GM21529 (cell line): ENCODE data around the gene NADK.

Experiments
- ATAC-seq: cut with Tn5 transposase; IDR thresholded peaks from one replicate; pipeline ENCODE4 v1.9.1; 2021; ENCODE audit not compliant: unreplicated experiment

NADK gene

DNA sequence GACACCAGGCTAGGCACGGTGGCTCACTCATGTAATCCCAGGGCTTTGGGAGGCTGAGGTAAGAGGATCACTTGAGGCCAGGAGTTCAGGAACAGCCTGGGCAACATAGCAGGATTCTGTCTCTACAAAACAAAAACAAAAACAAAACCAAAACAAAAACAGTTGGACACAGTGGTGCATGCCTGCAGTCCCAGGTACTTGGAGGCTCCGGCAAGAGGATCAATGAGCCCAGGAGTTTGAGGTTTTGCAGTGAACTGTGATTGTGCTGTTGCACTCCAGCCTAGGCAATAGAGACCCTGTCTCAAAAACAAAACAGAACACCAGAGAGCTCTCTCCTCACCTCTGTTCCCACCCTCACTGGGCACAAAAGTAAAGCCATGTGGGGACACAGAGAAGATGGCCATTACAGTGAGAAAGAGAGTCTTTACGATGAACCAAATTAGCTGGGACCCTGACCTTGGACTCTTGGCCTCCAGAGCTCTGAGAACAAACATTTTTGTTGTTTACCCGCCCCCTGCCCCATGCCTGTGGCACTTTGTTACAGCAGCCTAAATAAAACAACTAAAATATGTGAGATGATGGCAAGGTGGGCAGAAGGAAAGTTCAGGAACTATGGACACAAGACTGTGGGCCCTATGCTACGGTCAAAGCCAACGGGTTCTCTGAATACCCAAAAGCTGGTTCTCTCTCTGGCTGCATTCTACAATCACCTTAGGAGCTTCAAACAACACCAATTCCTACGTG lies 9.8 kb downstream of the NADK start:
- no peak for ATAC-seq

DNA sequence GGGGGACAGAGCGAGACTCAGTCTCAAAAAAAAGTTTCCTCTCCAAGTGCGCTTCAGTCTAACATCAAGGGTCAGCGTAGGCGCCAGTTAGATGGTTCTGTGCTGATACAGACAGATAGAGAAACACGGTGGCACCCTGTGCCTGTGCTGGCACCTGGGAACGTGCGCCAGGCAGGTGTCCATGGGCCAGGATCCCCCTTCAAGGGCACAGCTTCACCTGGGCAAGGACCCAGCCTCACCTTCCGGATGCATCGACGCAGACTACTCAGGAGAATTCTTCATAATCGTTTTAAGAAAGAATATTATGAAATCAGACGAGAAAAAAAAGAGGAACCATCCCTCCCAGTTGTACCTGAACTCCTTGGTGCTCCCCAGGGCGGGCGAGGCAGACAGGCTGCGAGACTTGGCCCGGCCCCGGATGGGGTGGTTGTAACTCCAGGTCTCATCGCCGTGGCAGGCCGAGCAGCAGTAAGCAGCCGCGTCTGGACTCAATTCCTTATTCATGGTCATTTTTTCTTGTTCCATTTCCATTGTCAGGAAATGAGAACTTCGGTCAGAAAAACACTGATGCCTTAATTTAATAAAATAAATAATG lies 13.3 kb downstream of the NADK start:
- no peak for ATAC-seq

DNA sequence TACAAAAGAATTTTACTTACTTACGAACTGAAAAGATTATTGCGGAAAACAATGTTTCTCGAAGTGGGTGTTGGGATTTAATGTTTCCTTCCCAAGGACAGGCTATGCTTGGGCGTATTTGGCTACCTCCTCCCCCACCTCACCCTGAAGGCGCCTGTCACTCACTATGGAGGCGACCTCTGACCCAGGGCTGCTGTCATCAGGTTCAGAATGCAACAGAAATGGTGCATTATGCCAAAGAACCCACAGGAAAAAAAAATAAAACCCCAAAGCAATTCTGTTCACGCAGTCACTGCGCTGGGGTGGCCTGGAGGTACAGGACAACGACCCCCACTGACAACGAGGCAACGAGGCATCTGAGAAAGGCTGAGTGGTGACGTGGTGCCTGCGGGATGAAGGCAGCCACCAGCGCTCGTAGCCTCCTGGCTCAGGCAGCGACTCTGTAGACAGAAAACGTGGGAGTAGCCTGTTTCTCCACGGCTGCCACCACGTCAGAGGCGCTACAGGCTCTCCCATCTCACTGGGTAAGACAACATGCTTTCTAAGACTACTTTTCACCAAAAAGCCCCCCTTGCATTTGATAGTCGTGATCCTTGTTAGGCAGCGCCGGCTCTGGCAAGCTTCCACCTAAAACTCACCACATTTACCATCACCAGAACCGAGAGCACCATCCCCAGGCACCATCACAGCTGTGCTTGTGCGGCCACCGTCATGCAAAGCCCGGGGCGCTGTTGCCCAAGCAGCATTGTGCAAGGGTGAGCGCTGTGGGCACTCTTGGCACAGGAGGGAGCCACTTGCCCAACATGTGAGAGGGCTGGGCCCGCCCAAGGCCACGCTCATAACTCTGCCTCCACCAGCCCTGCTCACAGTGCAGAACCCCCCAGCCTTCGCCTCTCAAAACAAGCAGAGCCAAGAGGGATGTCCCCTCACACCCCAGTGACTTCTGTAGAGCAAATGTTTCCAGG lies 14.3 kb downstream of the NADK start:
- ATAC-seq: no peak

DNA sequence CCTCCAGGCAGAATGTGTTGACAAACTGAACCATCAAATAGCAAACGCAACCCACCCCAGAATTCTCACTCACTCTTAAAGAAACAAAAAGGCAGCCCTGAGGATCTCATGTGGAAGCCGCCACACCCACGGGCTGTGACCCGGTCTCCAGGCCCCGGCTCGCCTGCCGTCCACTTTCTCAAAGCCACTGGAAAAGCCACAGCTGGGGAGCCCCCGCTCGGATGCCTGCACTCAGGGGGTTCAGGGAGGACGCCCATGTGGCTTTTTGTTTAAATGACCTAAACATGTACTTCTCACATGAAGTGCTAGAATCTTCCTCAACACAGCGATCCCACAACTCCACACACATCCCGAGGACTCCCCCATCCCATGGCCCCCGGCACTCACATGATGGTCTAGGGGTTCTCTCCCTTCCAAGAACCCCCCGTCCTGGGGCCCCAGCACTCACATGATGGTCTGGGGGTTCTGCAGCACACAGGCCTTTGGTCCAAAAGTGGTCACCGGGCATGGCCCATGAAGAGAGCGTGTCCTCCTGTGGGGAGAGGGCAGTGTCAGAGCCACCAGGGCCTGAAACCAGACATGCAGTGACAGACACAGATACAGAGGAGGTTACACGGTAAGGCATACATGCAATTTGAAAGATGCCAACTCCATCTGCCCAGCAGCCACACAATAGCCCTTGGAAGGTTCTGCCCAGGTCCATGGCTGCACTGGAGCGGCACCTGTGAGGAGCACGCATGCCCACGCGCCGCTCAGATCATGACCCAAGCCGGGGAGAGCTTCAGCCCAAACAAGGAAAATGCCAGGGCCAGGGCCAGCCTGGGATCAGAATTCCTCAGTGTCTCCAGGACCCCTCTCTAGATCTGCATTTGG lies 16.5 kb downstream of the NADK start:
- no peak for ATAC-seq

DNA sequence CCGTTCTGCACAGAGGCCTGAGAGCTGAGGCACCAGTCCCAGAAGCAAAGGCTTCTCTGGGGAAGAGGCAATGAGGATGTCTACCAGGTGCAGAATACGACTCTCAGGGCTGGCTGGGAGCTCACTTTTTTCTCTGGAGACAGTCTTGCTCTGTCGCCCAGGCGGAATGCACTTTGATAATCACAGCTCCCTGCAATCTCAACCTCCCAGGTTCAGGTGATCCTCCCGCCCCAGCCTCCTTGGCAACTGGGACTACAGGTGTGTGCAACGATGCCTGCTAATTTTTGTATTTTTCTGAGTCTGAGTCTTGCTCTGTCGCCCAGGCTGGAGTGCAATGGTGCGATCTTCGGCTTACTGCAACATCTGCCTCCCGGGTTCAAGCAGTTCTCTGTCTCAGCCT lies 17.6 kb downstream of the NADK start:
- ATAC-seq: no peak

DNA sequence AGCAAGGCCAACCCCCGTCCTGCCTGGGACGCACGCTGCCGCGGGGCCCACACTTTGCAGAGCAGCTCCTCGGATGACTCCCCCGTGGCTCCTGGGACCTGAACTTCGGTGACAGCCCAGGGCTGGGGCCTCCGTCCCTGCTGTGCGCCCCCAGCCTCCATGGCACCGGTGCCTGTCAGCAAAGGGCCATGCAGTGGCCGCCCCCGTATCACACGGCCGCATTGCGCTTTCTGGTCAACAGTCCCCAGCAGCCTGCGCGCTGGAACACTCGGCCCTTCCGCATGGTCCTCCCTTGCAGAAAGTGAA lies 18.0 kb downstream of the NADK start:
- ATAC-seq: no peak

DNA sequence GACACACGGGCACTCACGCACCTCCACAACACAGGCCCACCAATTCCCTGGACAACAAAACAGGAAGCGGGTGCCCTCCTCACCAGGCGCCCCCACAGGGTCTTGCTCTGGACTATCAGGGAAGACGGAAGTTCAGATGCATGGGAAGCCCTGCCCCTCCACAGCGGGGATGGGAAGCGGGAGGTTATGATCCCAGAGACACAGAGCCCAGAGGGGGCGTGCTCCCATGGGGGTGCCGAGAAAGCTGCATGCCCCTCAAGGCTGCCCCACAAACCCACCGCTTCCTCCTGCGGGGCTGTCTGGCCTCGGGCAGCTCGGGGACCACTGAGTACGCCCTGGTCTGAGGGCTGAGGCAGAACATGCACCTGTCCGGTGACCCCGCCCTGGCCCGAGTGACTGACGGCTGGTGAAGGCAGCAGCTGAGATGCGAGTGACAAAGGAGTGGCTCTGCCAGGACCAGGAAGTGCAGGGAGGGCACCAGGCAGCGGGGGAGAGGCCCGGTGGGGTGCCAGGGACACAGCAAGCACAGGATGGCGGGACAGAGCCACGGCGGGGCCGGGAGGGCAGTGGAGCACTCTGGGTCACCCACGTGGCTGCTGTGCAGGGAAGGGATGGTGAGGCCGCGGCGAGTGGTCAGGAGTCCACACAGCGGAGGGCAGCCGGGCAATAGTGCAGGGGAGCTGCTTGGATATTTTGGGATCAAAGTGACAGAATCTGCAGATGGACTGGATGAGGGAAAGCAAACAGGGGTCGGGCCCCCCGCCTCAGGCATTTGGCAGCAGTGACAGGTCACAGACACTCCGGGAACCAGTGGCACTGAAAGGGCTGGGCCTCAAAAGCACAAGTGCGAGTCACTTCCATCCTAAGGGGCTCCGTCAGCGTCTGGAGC lies 18.6 kb downstream of the NADK start:
- no peak for ATAC-seq

DNA sequence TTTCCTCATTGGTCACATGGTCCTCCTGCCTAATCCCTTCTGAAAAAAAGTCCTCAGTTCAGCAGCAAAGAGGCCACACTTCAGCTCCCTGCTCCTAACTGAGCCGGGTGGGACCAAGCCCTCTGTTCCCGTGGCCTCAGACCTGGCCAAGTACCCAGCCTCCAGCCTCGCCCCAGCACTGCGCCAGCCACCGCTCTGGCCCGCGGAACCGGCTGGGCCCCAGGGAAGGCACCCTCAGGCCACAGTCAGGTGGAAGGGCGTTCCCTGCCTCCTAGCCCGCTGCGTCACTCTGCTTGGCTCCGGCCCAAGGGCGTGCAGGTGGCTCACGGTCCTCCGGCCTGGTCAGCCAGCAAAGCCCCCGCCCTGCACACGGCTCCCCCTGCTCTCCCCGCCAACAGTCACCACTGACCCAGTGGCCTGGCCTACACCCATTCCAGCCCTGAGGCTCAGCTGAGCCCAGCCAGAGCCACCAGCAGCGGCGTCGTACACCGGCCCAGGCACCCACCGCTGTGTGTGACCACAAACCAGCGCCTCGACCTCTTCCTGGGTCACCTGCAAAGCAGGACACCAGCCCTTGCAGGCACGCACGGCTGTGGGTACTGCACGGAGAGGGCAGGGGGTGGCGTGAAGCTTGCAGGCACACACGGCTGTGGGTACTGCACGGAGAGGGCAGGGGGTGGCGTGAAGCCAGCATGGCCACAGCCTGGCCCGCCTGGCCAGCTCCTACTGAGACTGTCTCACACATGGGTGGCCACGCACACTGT lies 19.4 kb downstream of the NADK start:
- no peak for ATAC-seq

DNA sequence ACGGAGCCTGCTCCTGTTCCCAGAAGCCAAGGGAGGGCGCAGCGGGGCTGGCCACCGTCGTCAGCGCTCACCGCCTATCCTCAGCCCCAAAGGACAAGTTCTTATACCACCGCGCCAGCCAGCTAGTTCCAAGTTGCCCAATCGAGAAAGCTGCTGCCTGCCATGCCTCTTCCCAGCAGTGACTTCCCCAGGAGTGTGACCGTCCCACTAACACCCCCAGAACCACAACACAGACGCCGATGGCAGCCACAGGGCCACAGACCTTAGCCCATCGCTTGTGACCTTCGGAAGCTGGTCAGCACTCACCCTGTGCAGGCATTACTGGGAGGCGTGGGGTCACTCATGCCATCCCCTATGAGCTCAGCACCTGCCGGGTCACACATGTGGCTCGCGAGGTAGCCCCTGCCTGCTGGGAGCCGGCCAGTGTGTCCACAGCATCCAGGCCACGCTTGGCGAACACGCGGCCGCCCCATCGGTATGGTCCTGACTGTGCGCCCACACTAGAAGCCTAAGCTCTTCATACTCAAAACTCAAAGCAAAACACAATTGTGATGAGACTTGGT lies 20.1 kb downstream of the NADK start:
- no peak for ATAC-seq

DNA sequence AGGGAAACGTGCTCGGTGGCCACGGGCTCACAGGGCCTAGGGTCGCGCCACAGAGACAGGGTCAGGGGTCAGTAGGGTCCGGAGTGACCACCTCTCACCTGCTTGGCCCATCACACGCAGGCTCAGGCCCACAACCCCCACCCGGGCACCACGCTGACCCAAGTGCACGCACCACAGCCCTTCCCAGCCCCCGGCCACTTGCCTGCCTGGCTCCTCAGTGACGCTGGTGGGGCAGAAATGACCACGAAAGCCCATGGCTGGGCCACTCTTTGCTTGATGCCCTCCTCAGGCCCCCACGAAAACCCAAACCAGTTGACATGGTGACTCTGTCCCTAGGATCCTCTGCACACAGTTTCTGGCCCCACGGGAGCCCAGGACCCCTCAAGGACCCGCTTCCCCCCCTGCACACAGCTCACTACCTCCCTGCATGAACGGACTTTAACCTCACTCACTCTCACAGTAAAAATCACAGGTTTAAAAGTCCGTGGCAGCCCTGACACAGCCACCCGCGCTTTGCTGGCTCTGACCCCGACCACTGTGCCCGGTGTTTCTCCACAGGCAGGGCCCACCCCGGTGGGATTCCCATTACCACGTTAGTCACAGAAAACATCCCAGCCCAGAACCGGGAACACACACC lies 20.7 kb downstream of the NADK start:
- ATAC-seq: no peak

DNA sequence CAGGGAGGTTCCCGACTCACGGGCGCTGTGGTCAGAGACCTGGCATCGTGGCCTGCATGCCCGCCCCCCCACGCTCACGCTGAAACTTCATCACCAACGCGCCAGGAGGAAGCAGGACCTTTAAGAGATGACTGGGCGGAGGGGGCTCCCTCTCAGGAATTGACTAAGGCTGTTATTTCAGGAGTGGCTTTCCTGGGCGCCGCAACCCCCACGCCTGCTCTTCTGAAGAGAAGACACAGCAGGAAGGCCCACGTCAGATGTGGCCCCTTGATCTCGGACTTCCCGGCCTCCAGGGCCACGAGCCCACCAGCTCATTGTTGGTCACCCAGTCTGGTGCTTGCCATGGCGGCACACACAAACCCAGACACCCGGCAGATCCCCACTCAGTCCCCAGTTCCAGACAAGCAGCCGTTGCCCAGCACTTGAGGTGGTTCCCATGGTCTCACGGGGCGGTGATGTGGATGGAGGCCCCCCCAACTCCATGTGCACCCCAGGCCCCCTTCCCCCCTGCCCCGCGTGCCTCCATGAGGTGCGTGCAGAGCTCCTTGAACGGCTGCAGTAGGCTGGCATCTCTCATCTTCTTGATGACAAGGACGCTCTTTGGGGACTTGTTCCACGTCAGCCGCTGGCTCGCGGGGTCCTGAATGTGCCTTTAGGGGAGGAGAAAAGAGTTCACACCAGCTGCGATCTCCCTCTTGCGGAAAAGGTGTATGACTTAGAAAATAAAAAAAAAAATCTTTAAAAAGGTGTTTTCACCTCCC lies 21.4 kb downstream of the NADK start:
- no peak for ATAC-seq

DNA sequence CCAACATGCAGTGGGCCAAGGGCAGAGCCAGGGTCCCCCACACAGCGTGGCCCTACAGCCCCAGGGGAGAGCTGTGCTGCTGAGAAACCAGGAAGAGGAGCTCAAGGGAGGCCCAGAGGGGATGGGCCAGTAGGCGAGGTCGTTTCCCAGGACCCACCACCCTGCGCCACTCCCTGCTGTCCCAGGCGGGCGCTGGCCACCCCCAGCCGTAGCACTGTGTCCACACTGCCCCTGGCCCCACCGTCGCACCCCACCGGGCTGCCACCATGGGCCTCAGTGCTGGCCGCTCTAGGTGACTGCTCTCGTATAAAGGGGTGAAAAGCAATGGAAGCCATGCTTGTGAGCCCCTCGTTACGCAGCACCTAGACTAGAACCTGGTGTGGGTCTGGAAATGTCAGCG lies 22.4 kb downstream of the NADK start:
- no peak for ATAC-seq

DNA sequence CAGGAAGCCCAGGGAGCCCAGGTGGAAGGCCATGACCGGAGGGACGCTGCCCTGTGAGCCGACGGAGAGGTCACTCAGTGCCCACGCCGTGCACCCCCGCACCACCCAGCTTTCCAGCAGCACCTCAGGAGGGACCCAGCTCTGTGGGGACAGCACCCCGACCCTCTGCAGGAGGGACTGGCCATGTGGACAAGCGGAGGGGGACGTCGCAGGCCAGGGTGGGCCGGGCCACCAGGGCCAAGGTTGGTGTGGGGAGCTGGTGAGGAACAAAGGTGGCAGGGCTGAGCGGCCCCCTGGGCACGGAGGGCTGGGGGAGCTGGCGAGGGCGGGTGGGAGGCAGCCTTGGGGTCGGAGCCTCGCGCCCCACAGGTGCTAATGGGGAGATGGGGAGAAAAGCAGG lies 22.8 kb downstream of the NADK start:
- no peak for ATAC-seq

DNA sequence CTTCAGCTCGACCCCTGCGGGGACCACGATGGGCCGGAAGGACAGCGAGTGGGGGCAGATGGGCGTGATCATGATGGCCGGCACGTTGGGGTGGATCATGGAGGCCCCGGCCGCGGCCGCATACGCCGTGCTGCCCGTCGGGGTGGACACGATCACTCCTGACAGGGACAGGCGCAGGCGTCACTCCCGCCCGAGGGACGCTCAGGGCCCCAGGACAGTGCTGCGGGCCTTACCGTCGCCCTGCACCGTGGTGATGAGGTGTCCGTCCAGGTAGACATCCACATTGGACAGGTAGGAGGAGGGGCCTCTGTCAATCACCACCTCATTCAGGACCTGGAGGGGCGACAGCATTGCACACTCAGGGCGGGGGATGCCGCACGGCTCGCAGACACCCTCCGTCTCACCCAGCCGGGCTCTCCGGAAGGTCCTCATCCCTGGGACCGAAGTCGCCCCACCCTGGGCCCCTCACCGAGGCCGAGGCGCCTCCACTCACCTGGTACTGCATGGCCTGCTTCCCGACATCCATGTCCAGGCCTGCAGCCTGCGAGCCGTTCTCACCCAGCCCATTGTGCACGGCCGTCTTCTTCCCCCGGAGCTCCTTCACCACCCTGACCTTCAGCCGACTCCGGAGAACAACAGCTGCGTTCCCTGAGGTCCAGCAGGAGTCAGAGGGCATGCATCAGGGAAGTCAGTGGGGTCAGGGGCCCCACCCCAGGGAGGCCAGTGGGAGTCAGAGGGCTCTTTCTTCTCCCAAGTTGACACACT lies 24.0 kb downstream of the NADK start:
- no peak for ATAC-seq

DNA sequence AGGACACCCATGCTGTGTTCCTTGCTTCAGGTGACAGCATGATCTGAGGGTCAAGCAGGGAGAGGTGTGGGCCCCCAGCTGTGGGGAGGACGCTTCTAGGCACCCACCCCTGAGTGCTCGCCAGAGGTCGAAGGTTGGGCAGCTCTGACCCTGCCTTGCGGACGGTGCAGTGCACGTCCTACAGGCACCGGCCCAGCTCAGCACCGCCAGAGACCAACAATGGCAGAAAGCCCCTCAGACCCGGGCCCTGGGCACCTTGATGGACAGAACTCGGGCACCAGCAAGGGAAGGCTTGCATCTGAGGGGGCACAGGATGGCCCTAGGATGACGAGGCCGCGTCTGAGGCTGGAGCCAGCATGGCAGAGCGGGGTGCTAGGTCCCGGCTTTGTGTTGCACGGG lies 24.7 kb downstream of the NADK start:
- no peak for ATAC-seq

DNA sequence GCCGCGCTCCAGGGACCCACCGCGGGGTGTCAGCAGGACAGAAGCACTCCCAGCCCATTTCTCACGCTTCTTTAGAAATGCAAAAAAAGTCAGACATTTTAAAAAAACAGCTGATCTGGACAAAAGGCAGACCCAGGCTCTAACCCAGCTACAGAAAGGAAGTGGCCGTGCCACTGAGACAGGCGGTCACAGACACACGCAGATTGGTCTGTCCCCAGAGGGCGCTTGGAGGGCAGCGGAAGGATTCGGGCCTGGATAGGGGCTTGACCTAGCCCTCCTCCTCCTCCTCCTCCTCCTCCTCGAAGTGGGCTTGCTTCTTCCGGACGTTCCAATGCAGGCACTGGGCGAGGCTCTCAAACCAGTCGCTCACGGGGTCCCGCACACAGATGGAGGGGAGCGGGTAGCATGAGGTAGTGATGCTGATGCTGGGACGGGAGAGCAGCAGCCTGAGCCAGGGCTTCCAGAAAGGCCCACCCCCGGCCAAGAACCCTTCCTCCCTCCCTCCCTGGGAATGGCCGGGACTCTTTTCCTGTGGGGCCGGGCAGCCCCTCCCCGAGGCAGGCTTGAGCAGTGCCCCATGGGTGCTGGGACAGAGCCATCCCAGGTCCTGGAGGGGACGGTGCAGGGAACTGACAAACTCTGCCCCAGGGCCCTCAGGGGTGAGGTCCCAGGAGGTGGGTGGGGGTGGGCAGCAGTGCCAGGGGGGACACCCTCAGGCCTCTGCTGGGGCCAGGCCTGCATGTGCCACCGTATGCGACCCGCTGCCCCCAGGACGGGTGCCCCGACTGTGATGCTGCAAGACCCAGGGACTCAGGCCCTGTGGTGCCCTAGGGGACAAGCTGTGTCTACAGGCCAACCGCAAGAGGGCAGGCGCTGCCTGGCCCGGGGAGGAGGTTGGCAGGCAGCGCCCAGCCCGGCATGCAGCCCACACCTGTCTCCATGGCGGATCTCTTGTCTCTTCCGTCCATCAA lies 25.3 kb downstream of the NADK start:
- no peak for ATAC-seq
